ENCODE measurements around the gene TNFRSF18.
"Not testable (repeated sequence)": the region's sequence is repeated elsewhere in the genome, so short reads cannot be mapped to it uniquely, and the experiment has no call there.

TNFRSF18 gene

GRCh38 chr1:1182491-1183220 lies 23.7 kb downstream of the TNFRSF18 start:
- peak in 5 of 10 donors; percentile 1 to 77 (median 60) for DNase-seq
- intact Hi-C loops (cut with DNase I), result no loop called here

GRCh38 chr1:1181938-1182410 lies 24.4 kb downstream of the TNFRSF18 start:
- peak in 4 of 10 donors; percentile 5 to 60 (median 42) for DNase-seq
- intact Hi-C loops (cut with DNase I), result no loop called here

GRCh38 chr1:1181129-1181937 lies 25.1 kb downstream of the TNFRSF18 start:
- DNase-seq, result peak in 5 of 10 donors; percentile 4 to 69 (median 61)
- intact Hi-C loops (cut with DNase I), result no loop called here

DNA sequence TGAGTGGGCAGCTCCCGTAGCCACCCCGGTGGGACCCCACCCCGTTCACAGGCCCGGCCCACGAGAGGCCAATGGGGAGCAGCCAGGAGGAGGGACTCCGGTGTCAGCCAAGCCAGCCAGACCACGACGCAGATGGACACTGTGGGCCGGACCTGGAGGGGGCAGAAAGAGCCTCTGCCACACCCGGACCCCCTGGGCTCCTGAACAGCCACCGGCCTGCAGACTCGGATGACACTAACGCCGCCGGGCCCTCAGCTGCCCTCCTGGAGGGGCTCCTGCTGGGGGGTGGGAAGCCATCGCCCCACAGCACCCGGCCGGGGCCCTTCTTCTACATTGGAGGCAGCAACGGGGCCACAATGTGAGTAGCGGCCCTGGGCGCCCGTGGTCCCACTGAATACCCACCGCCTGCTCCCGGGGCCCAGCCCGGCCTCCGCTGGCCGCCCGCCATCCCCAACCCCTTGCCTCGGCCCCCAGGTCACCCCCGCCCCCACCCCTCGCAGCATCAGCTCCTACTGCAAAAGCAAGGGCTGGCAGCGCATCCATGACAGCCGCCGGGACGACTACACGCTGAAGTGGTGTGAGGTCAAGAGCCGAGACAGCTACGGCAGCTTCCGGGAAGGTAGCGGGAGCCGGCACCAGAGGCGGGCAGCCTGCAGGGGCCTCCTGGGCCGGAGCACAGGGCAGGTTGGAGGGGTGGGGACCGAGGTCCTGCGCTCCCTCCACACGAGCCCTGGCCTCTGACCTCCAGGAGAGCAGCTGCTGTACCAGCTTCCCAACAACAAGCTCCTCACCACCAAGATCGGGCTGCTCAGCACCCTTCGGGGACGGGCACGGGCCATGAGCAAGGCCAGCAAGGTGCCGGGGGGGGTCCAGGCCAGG lies 26.2 kb downstream of the TNFRSF18 start:
- DNase-seq, result peak in 5 of 10 donors; percentile 3 to 76 (median 62)
- intact Hi-C loops (cut with DNase I), result no loop called here

DNA sequence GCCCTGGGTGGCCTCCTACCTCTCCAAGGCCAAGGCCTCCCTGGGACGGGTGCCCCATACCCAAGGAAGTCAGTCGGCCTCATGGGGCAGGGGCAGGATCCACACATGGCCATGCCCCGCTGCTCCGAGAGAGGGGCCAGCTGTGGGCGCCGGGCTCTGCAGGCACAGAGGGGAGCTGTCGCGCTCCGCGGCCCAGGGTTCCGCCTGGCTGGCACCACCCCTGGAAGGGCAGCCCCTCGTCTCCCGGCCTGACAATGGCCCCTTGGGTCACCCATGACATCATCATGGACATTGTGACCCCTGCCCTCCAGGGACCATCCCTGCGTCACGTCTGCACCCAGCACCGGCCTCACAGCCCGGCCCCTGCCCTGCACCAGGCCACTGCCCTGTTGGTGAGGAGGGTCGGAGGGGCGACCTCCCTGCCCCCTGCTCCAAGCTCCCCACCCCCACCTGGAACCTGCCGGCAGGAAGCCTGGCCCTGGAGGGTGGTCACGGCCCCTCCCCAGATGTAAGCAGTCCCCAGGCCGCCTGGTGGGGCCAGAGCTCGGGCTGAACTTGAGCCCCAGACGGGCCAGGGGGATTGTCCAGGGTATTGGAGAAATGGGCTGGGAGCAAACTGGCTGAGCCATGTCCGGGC lies 26.9 kb downstream of the TNFRSF18 start:
- peak in 4 of 10 donors; percentile 26 to 75 (median 56) for DNase-seq
- intact Hi-C loops (cut with DNase I), result no loop called here

GRCh38 chr1:1178794-1179331 lies 27.5 kb downstream of the TNFRSF18 start:
- DNase-seq, result peak in 4 of 10 donors; percentile 12 to 73 (median 60)
- intact Hi-C loops (cut with DNase I), result no loop called here

GRCh38 chr1:1177452-1178206 lies 28.8 kb downstream of the TNFRSF18 start:
- DNase-seq, result peak in 4 of 10 donors; percentile 13 to 66 (median 43)
- intact Hi-C loops (cut with DNase I), result no loop called here

DNA sequence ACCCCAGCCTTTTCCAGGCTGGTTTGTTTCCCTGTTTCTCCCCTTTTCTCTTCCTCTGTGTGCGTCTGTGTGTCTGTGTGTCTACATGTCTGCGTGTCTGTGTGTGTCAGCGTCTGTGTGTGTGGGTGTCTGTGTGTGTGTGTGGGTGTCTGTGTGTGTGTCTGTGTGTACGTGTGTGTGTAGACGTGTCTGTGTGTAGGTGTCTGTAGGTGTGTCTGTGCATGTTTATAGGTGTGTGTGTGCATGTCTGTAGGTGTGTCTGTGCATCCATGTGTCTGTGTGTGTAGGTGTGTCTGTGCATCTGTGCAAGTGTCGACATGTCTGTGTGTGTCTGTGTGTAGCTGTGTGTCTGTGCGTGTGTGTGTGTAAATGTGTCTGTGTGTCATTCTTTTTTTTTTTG lies 29.5 kb downstream of the TNFRSF18 start:
- DNase-seq, result peak in 2 of 10 donors; percentile 2
- intact Hi-C loops (cut with DNase I), result no loop called here

GRCh38 chr1:1176063-1176761 lies 30.2 kb downstream of the TNFRSF18 start:
- peak in 4 of 10 donors; percentile 12 to 73 (median 43) for DNase-seq

GRCh38 chr1:1175221-1176062 lies 30.9 kb downstream of the TNFRSF18 start:
- intact Hi-C loops (cut with DNase I), result no loop called here
- peak in 3 of 10 donors; percentile 32 to 77 (median 49) for DNase-seq

More at GRCh38 chr1:1176063-1176761, 30.2 kb downstream of the TNFRSF18 start:
- intact Hi-C loops (cut with DNase I), result not testable (repeated sequence)

DNA sequence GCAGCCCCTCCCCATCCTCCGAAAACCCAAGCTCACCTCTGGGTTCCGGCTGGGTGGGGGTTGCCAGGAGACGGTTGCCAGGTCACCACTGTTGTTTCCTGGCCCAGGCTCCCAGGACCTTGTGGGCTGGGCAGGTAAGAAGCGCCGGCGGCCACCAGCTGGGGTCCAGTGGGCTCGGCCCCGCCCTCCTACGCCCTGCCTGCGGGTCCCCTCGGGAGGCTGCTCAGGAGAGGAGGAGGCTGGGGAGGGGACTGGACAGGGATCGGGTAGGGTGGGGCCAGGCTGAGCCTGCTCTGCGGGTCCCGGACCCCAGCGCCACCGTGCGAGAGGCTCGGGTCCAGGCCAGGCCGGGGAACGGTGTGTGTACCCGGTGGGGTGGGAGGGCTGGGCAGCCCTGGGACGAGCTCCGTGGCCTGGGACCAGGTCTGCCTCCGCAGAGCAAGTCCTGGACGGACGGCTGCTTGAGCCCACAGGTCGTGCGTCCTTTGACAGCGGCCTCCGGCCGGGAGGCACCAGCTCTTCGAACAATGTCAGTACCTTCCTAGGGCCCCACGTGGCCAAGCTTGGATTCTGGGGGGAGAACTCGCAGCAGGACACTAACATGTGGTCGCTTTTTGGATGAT lies 32.5 kb downstream of the TNFRSF18 start, which contains the start of gene TTLL10:
TTLL10 (plus strand) TSS at position 88 of the 623 bp plus-strand sequence. CDS start 5,336 bp downstream, outside the sequence.
- intact Hi-C loops (cut with DNase I), result no loop called here
- peak in 4 of 10 donors; percentile 13 to 79 (median 58) for DNase-seq

DNA sequence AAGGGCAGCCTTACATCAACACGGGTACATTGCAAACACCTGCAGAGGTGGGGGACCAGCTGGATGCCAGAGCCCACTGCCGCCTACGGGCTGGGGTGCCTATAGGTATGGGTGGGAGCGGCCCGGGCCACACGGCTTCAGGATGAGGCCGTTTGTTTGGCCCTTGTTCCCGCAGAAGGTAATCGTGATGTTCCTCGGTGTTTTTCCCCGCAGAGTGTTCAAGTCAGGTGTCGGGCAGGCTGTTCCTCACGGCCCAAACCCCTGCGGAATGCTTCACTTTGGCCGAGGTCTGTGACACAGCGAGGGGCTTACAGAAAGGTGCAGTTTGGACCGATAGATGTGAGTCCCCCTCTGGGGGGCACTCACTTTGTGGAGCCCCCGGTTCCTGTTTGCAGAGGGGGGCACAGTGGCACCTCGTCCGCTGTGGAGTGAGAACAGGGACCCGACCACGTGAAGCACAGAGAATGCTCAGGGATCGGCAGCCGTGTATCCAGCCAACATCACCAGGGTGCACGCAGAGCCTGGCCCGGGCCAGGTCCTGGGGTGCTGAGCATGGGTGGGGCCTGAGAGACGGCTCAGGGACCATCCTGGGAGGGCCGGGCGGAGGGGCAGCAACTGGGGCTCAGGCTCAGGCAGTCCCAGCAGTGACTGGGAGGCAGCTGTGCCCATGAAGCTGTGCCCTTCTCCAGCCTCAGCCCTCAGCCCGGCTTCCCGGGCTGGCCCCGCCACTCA lies 33.2 kb downstream of the TNFRSF18 start:
- peak in 4 of 10 donors; percentile 21 to 75 (median 66) for DNase-seq

GRCh38 chr1:1171546-1172340 lies 34.6 kb downstream of the TNFRSF18 start:
- intact Hi-C loops (cut with DNase I), result no loop called here
- DNase-seq, result peak in 4 of 10 donors; percentile 16 to 73 (median 66)

More for the DNA sequence above, 33.2 kb downstream of the TNFRSF18 start:
- intact Hi-C loops (cut with DNase I), result no loop called here

GRCh38 chr1:1171161-1171545 lies 35.2 kb downstream of the TNFRSF18 start:
- intact Hi-C loops (cut with DNase I), result no loop called here
- DNase-seq, result peak in 4 of 10 donors; percentile 21 to 58 (median 44)

Data from posterior cingulate gyrus (tissue), 11 donors.